ENCODE results near the gene DDX46. TPM values are rescaled to one million over a fixed set of nuclear protein-coding genes. Genes with fewer than 3 reads are reported as not detected.

The DDX46 gene
- total RNA-seq, 1 donor from 2014 or later, result 19.0 TPM

DNA sequence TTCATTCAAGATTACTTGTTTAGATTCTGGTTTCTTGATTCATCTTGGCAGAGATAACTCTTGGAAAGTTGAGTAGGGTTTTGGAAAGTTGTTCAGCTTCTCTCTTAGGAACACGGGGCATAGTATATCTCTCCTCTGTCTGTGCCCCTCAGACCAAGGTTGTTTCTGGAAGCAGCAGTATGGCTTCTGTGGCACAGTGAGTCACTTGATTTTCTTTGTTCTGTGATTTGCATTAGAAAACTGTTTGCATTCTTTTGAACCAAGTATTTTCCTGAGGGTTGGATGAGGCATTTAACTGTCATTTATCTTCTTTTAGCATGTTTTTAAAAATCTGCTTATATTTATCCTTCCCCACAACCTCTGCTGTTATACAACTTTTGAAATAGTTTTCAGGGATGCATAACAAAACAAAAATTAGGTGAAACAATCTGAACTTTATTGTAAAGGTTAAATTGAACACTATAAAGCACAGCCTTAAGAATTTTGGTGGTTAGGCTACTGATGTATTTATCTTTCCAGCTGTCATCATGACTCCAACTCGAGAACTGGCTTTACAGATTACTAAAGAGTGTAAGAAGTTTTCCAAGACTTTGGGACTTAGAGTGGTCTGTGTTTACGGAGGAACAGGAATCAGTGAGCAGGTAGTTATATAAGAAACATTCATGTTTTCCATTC lies 26.5 kb downstream of the DDX46 start:
- DNase-seq (ENCODE audit: low spot score), result no peak
- no peak for ATAC-seq

DNA sequence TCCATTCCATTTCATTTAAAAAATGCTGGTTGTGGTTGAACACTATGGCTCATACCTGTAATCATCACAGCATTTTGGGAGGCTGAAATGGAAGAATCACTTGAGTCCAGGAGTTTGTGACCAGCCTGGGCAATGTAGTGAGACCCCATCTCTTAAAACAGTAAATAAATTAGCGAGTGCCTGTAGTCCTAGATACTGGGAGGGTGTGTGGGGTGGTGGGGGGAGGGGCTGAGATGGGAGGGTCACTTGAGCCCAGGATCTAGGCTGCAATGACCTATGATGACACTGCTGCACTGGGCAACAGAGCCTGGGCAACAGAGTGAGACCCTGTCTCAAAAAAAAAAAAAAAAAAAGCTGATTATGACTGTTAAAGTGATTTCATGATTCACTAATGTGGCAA lies 29.1 kb downstream of the DDX46 start:
- no peak for ATAC-seq
- DNase-seq (ENCODE audit: low spot score), result no peak

DNA sequence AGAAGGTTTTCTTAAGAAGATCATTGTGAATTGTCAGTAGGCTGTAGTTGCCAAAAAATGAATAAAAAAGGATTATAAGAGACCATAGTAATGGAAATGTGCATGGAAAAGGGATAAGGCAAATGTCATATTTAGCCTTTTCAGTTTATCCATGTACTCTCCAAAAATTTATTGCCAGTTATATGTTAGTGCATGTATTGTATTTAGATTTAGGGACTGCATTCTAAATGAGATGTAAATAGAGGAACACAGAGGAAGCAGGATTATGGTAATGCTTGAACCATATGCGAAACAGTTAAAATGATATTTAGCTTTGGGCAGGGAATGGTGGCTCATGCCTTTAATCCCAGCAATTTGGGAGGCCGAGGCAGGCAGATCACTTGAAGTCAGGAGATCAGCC lies 33.0 kb downstream of the DDX46 start:
- DNase-seq (ENCODE audit: low spot score), result no peak

DNA sequence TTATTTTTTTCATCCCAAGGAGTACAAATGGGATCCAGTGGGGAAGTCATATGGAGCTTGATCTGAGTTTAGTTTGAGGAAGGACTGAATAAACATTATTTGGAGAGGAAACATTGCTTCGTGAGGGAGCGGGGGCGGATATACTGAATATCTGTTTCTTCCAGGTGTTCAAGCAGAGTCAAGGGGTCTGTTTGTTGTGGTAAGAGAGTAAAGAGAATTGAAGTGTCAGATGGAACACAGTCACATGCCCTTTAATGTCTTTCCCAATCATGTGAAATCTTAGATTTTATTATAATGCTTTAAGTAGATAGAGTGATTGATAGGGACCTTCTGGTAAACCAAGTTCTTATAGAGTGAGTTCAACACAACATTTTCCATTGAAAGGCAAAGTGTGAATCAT lies 33.7 kb downstream of the DDX46 start:
- ATAC-seq (no peak), DNase-seq (ENCODE audit: low spot score) (no peak)

More for the DNA sequence above, 33.0 kb downstream of the DDX46 start:
- no peak for ATAC-seq

DNA sequence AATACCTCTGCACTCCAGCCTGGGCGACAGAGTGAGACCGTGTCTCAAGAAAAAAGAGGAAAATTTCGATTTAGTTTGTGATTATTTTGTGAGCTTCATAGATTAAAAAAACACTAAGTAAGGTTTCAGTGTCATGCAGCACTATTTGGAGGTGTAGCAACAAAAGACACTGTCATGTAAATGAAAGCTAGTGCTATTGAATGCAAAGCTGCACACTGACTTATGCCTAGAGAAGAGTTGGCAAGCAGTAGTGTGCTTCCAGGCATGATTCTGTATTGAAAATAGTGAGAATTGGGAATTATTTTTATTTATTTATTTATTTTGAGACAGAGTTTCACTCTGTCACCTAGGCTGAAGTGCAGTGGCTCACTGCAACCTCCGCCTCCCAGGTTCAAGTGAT lies 34.5 kb downstream of the DDX46 start:
- DNase-seq (ENCODE audit: low spot score) (no peak), ATAC-seq (no peak)

DNA sequence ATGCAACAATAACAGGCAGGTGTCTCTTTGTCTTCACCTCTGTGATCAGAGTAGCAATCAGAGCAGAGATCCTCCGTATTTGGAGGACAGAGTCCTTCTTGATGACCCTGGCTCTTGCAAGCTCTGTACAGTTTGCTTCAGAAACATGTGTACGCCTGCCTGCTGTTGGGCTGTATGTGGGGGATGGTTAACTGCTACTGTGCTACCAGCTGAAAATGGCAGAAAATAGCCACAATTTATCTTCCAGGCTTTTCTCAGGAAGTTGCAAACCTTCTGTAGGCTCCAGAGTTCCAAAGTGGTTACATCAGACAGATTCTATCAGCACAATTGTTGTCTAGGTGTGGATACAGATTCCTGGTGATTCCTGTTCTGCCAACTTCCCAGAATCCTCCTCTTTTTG lies 35.5 kb downstream of the DDX46 start:
- peak; percentile 60 for ATAC-seq
- no peak for DNase-seq (ENCODE audit: low spot score)

DNA sequence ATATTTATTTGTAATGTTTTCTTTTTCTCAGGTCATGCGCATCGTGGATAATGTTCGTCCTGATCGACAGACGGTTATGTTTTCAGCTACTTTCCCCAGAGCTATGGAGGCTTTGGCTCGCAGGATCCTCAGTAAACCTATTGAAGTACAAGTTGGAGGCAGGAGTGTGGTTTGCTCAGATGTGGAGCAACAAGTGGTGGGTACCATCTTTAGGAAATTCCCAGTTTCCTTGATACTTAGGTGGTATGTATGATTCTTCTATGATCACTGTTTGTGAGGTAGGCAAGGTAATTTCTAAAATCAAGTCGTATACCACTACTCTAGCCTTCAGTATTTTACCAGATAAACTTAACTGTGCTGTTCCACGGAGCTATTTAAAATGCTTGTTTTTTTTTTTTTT lies 36.2 kb downstream of the DDX46 start:
- ATAC-seq, result no peak

DNA sequence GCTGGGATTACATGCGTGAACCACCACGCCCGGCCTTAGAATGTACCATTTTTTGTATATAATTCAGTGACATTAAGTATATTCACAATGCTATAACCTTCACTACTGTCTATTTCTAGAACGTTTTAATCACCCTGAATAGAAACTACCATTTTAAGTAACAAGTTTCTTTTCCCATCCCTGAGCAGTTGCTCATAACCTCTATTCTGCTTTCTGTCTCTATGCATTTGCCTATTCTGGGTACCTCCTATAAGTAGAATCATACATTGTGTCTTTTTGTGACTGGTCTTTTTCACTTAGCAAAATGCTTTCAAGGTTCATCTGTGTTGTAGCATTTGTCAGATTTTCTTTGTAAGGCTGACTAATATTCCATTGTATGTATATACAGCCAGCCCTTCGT lies 39.9 kb downstream of the DDX46 start:
- no peak for ATAC-seq
- DNase-seq (ENCODE audit: low spot score), result no peak

More for the DNA sequence above, 36.2 kb downstream of the DDX46 start:
- no peak for DNase-seq (ENCODE audit: low spot score)

DNA sequence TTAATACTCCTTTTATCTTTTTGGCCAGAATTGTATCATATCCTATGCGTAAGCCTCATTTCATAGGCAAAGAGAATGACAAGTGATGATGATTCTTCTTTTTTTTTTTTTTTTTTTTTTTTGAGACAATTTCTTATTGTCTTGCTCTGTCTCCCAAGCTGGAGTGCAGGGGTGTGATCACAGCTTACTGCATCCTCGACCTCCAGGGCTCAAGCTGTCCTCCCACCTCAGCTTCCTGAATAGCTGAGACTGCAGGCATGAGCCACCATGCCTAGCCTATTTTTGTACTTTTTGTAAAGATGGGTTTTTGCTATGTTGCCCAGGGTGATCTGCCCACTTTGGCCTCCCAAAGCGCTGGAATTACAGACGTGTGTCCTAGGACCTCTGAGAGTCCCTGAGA lies 45.2 kb downstream of the DDX46 start:
- no peak for DNase-seq (ENCODE audit: low spot score)
- ATAC-seq, result no peak

DNA sequence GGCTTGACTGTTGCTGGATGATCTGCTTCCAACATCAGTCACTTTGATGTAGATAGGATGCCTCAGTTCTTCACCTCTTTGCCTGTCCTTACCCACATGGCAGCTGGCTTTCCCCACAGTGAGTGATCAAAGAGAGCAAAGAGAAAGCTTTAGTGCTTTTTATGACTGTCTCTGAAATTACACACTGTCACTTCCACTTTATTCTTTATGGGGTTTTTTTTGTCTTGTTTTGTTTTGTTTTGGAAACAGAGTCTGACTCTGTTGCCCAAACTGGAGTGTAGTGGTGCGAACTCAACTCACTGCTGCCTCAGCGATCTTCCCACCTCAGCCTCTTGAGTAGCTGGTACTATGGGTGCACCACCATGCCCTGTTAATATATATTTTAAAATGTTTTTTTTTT lies 54.8 kb downstream of the DDX46 start:
- DNase-seq (ENCODE audit: low spot score) (no peak), ATAC-seq (no peak)

DNA sequence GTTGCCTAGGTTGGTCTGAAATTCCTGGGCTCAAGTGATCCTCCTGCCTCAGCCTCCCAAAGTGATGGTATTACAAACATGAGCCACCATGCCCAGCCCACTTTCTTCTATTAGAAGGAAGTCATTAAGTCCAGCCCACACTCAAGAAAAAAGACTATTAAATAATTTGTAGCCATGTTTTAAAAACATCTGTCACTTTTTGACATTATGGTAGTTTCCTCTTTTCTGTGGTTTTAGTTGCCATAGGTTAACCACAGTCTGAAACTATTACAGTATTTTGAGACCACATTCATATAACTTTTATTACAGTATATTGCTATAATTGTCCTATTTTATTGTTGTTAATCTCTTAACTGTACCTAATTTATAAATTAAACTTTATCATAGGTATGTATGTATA lies 55.2 kb downstream of the DDX46 start:
- DNase-seq (ENCODE audit: low spot score) (no peak), ATAC-seq (no peak)

DNA sequence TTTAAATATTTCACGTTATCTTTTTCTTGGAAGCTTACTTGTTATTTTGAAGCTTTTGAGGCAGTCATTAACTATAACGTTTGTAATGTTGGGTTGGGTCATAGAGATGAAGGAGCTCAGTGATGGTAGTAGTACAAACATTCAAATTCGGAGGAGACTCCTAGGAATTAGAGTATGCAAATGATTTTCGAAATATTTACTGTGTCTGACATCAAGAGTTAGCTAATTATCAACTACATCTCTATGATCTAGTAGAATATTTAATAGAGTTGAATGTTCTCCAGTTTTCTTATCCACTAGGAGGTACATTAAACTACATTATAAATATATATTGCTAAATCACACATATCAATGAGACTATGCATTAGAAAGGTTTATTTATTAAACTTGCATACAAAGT lies 58.4 kb downstream of the DDX46 start:
- DNase-seq (ENCODE audit: low spot score), result no peak
- ATAC-seq, result peak; percentile 28

DNA sequence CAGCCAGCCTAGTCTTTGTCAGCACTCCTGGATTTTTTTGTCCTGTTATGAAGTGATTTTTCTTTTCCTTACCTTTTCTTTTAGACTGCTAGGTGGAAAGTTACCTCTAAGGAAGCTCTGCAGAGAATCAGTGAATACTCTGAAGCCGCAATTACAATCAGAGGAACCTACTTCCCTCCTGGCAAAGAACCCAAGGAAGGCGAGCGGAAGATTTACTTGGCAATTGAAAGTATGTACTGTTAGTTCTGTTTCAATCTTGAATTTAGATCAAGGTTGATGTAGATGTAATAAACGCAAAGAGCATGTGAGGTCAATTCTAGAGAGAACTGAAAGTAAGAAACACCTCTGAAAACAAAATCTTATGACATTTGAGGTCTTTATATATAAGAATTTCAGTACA lies 60.2 kb downstream of the DDX46 start:
- ATAC-seq (no peak), DNase-seq (ENCODE audit: low spot score) (no peak)

DNA sequence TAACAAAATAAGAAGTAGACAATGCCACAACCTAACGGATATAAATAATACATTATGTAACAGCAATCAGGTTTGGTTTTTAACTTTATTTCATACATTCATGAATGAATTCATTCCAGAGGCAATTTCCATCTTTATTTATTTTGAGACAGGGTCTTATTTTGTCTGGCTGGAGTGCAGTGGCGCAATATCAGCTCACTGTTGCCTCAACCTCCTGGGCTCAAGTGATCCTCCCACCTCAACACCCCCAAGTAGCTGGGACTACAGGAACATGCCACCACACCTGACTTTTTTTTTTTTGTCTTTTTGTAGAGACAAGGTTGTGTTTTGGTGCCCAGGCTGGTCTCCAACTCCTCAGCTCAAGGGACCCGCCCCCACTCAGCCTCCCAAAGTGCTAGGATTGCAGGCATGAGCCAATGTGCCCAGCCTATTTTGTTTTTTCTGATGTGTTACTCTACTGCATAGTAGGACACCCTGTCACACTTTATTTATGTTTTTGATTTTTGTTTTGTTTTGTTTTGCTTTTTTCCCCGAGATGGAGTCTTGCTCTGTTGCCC lies 60.9 kb downstream of the DDX46 start:
- ATAC-seq, result no peak
- DNase-seq (ENCODE audit: low spot score), result no peak

DNA sequence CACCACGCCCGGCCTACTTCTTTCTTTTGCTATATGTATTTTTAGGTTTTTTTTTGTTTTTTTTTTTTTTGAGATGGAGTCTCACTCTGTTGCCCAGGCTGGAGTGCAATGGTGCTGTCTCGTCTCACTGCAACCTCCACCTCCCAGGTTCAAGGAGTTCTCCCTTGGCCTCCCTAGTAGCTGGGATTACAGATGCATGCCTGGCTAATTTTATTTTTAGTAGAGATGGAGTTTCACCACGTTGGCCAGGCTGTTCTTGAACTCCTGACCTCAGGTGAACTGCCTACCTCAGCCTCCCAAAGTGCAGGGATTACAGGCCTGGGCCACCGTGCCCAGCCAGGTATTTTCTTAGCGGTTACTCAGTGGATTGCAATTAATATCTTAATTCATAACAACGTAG lies 63.3 kb downstream of the DDX46 start:
- ATAC-seq (peak; percentile 19), DNase-seq (ENCODE audit: low spot score) (no peak)

DNA sequence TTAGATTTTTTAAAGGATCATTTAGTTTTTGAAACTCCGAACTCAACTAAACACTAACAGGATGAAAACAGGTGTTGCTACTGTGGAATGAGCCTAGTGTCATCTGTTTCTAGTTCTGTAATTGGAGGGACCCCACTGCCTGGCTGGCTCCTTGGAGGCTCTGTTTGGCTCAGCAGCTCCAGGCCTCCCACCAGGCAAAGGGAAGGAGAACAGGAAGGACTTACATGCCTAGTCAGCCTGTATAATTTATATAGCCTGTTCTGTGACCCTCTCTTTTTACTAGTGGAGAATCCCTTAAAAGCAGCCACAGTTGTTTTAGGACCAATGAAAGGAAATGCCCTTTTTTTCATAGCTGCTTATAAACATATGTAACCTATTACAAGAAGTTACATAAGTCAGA lies 66.1 kb downstream of the DDX46 start:
- DNase-seq (ENCODE audit: low spot score) (no peak), ATAC-seq (peak; percentile 38)

DNA sequence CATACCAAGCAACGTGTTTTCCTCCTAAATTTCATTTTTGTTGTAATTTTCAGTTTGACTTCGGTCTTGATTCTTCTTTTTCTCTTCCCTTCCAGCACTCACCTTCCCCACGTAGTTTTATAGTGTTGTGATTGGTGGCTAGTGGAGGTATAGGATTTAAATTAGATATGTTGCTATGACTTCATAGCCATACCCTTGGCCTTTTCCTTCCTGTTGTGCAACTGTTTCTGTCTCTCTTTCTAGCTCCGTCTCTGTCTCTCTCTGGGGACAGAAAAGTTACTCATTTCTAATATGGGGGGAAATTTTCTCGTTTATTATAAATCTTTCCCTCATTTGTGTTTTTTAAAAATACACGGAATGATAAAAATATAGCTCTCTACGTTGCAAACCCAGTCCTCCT lies 66.6 kb downstream of the DDX46 start:
- DNase-seq (ENCODE audit: low spot score), result no peak
- ATAC-seq, result no peak

DNA sequence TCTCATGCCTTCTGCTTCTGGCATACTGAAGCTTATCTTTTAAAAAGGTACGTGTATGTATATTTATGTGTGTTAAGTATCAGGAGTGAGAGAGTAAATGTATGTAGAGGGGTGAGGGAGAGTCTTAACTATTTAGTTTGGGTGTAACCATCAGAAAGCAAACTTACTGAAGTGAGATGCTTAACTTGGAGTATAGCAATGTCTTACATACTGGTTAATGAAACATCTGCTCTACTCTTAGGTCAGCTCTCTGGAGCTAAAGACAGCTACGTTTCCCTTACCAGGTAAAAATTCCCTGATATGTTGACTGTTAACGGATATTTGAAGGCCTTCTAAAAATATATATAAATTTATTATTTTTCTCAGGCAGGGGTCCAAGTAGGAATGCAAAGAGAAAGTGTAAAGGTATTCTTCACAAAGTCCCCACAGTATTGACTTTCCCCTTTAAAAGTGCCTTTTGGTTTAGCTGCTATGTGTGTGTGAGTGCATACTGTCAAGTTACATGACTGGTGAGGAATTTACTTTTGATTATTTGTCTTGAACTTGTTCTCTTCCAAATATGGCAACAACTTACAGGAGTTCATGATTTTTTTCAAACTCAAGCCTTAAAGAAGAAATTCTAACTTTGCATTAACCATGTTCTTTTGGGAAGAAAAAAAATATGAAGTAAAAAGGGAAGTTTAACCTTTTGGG lies 74.9 kb downstream of the DDX46 start:
- no peak for ATAC-seq
- DNase-seq (ENCODE audit: low spot score), result no peak

DNA sequence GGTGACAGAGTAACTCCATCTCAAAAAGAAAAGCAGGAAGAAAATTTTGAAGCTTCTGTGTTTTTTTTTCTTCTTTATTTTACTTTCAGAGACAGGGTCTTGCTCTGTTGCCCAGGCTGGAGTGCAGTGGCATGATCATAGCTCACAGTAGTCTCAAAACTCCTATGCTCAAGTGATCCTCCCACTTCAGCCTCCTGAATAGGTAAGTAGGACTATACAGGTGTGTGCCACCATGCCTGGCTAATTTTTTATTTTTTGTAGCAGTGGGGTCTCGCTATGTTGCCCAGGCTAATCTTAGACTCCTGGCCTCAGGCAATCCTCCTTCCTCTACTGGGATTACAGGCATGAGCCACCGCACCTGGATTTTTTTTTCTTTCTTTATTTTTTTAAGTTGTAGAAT lies 77.0 kb downstream of the DDX46 start:
- no peak for ATAC-seq

DNA sequence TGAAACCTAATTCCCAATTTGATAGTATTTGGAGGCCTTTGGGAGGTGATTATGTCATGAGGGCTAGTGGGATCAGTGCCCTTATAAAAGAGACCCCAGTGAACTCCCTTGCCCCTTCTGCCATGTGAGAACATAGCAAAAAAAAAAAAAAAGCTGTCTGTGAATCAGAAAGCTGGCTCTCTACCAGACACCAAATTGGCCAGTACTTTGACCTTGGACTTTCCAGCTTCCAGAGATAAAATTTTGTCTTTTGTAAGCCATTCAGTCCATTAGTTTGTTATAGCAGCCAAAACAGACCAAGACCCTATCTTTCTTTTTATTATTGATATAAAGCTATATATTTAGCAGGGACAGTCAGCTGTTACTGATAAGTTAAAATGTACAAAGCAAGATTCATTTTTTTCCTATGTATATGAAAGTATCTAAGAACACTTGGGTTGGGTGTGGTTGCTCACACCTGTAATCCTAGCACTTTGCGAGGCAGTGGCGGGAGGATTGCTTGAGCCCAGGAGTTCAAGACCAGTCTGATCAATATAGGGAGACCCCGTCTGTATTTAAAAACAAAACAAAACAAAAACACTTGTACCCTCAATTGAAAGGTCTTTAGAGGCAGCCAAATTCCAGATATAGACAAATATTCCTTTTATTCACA lies 79.1 kb downstream of the DDX46 start:
- ATAC-seq (peak; percentile 63), DNase-seq (ENCODE audit: low spot score) (peak; percentile 63)

More for the DNA sequence above, 77.0 kb downstream of the DDX46 start:
- DNase-seq (ENCODE audit: low spot score), result no peak

DNA sequence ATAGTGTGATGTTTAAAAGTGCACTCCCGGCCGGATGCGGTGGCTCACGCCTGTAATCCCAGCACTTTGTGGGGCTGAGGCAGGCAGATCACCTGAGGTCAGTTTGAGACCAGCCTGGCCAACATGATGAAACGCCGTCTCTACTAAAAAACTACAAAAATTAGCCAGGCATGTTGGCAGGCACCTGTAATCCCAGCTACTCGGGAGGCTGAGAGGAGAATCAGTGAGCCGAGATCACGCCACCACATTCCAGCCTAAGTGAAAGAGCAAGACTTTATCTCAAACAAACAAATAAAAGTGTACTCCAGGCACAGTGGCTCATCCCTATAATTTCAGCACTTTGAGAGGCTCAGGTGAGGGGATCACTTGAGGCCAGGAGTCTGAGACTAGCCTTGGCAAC lies 79.8 kb downstream of the DDX46 start:
- DNase-seq (ENCODE audit: low spot score), result peak; percentile 81
- ATAC-seq, result peak; percentile 86

DNA sequence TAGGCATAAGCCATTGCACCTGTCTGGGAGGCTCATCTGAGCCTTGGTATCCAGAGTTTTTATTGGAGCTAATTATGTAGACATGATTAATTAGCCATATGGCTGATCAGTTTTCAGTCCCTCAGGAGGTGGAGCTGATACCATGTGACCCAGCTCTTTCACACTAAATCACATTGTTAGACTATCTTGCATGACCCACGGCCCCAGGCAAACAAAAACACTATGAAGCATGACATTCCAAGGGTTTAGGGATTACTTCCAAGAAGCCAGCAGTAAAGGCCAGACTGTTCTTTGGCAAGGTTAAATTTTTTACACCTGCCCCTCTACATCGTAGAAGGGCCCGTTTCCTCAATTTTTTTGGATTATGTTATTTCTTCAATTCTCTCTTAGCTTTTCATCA lies 82.2 kb downstream of the DDX46 start:
- DNase-seq (ENCODE audit: low spot score) (no peak), ATAC-seq (no peak)

All from left lobe of liver (tissue), 2 donors.